ENCODE results near the gene PDIK1L.

PDIK1L gene

GRCh38 chr1:26171084-26172072, 59.8 kb downstream of the PDIK1L start, which contains the start of gene ZNF593OS:
ZNF593OS (minus strand) TSS chr1:26171832; CDS start chr1:26171661, 171 bp downstream.
- DNase-seq (ENCODE audit: low spot score), result no peak
